Measurements from ENCODE around the gene PPP2R2D.

PPP2R2D gene

DNA sequence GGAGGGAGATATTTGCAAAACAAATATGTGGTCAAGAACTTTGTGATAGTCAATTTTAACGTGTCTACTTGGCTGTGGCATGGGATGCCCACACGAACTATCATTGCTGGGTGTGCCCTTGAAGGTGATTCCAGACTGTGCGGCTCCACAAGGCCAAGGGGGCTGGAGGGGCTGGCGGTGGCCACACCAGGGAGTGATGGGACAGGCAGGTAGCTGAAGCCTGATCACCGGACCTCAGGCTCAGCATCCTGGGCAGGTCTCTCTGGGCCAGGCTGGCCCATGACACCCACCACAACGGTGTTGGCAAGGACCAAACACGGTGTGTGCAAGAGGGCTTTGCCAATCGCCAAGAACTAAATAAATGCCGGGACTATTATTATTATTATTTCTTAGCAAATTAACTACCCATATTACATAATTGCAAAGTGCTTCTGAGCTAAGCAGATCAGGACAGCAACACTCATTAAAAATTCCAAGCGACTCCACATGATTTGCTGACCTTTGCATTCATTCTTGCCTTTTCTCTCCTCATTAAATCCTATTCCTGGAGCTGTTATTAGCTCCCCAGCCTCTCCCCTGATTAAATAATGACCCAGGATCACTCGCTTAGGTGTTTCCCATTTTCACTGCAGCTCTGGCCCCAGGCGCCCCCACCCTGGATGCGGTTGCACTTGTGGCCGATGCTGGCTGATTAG is 35.4 kb upstream of the PPP2R2D start:
- H3K36me3 ChIP-seq = no peaks in the 10 kb centered on the region
- TF ChIP-seq, protein P1, sequence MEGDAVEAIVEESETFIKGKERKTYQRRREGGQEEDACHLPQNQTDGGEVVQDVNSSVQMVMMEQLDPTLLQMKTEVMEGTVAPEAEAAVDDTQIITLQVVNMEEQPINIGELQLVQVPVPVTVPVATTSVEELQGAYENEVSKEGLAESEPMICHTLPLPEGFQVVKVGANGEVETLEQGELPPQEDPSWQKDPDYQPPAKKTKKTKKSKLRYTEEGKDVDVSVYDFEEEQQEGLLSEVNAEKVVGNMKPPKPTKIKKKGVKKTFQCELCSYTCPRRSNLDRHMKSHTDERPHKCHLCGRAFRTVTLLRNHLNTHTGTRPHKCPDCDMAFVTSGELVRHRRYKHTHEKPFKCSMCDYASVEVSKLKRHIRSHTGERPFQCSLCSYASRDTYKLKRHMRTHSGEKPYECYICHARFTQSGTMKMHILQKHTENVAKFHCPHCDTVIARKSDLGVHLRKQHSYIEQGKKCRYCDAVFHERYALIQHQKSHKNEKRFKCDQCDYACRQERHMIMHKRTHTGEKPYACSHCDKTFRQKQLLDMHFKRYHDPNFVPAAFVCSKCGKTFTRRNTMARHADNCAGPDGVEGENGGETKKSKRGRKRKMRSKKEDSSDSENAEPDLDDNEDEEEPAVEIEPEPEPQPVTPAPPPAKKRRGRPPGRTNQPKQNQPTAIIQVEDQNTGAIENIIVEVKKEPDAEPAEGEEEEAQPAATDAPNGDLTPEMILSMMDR (IDR thresholded peaks at IDR 0.05; ENCODE audit: low read depth, low read length) = no peak
- H3K9me3 ChIP-seq (ENCODE audit: severe bottlenecking) = peaks cover 11% of the 10 kb centered on the region
- no peak for DNase-seq
- H3K4me3 ChIP-seq (ENCODE audit: low read depth, low read length) = no peak overlapping the region
- H3K27me3 ChIP-seq (ENCODE audit: insufficient read depth, low read depth, severe bottlenecking) = no peaks in the 10 kb centered on the region
- no peak overlapping the region for H3K27ac ChIP-seq

DNA sequence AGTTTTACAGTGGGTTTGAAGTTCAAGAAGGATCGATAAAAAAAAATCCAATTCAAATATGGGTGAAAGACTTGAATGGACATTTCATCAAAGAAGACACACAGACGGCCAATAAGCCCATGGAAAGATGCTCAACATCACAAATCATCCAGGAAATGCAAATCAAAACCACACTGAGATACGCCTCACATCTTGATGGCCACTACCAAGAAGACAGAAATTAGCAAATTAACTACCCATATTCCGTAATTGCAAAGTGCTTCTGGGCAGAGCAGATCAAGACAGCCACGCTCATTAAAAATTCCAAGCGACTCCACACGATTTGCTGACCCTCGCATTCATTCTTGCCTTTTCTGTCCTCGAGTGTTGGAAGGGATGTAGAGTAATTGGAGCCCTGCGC is 34.1 kb upstream of the PPP2R2D start:
- TF ChIP-seq, protein P1 (IDR thresholded peaks at IDR 0.05; ENCODE audit: low read depth, low read length) = no peak
- DNase-seq = no peak
- H3K36me3 ChIP-seq = no peaks in the 10 kb centered on the region
- no peak overlapping the region for H3K27ac ChIP-seq
- H3K4me3 ChIP-seq (ENCODE audit: low read depth, low read length) = no peak overlapping the region
- H3K9me3 ChIP-seq (ENCODE audit: severe bottlenecking) = peaks cover 11% of the 10 kb centered on the region
- H3K27me3 ChIP-seq (ENCODE audit: insufficient read depth, low read depth, severe bottlenecking) = no peaks in the 10 kb centered on the region

DNA sequence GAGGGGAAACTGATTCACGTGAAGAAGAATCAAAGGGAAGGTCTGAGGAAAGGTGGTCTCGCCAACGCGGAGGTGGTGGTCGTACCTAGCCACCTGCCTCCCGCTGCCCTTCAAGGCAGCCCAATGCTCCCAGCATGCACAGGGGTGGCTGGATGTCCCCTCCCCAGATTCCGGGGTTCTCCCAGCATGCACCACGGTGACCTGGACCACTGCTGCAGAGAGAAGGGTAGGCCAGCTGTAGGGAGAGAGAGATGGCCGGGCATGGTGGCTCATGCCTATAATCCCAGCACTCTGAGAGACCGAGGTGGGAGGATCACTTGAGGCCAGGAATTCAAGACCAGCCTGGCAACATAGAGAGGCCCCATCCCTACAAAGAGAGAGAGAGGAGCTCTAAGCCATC is 32.4 kb upstream of the PPP2R2D start:
- Histone ChIP-seq H3K36me3 (no peaks in the 10 kb centered on the region), H3K4me3 (ENCODE audit: low read depth, low read length) (no peak overlapping the region), H3K27ac (no peak overlapping the region), H3K9me3 (ENCODE audit: severe bottlenecking) (peaks cover 11% of the 10 kb centered on the region), H3K27me3 (ENCODE audit: insufficient read depth, low read depth, severe bottlenecking) (no peaks in the 10 kb centered on the region)
- no peak for DNase-seq
- TF ChIP-seq, protein P1 (IDR thresholded peaks at IDR 0.05; ENCODE audit: low read depth, low read length) = no peak

DNA sequence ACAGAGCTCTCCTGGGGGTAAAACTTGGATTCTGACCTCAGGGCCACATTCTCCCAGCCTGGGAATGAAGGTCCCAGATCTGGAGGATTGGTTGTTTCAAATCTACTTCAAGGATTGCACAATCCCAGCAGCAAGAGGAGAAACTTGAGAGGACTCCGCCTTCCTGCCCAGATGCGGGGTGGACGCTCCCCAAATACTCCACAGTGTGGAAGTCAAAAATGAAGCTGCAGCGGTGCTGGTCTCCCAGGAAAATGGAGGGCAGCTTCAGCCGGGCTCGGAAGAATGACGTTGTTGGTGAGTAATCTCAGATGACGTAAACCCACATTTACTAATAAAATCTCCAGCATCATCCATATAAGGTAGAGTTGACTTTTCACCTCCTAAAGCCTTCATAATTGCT is 31.5 kb upstream of the PPP2R2D start:
- Histone ChIP-seq H3K27ac (no peak overlapping the region), H3K27me3 (ENCODE audit: insufficient read depth, low read depth, severe bottlenecking) (no peaks in the 10 kb centered on the region), H3K36me3 (no peaks in the 10 kb centered on the region), H3K4me3 (ENCODE audit: low read depth, low read length) (no peak overlapping the region), H3K9me3 (ENCODE audit: severe bottlenecking) (peaks cover 11% of the 10 kb centered on the region)
- TF ChIP-seq, protein P1 (IDR thresholded peaks at IDR 0.05; ENCODE audit: low read depth, low read length) = no peak
- no peak for DNase-seq

DNA sequence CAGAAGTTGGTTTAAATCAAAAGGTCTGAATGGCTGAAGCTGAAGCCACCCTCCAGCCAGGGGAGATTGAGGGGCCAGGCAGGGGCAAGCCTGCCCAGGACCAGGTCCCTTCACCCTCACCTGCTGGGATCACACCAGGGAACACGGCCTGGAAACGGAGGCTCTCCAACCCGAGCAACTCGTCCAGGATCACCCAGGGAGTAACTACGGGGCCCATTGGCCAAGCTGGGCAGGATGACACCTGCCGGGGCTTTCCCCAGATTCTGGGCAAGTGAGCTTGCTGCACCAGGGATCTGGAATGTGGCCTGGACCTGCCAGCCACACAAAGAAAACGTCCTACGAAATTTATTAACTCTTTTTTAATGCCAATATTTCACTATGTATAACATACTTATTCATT is 30.4 kb upstream of the PPP2R2D start:
- Histone ChIP-seq H3K4me3 (ENCODE audit: low read depth, low read length) (no peak overlapping the region), H3K27me3 (ENCODE audit: insufficient read depth, low read depth, severe bottlenecking) (no peaks in the 10 kb centered on the region), H3K9me3 (ENCODE audit: severe bottlenecking) (peaks cover 11% of the 10 kb centered on the region), H3K27ac (no peak overlapping the region; the same call in 1 of the 2 replicates), H3K36me3 (no peaks in the 10 kb centered on the region)
- no peak for DNase-seq
- TF ChIP-seq, protein P1 (IDR thresholded peaks at IDR 0.05; ENCODE audit: low read depth, low read length) = no peak
